Measurements from ENCODE around the gene TMEM238. TPM values are rescaled to one million over a fixed set of nuclear protein-coding genes. Genes with fewer than 3 reads are reported as not detected.
"Not testable (repeated sequence)": the region's sequence is repeated elsewhere in the genome, so short reads cannot be mapped to it uniquely, and the experiment has no call there.

TMEM238 gene
- total and polyA plus RNA-seq, 7 donors: 0.54 to 1.7 (median 0.90) TPM; not detected in 2

DNA sequence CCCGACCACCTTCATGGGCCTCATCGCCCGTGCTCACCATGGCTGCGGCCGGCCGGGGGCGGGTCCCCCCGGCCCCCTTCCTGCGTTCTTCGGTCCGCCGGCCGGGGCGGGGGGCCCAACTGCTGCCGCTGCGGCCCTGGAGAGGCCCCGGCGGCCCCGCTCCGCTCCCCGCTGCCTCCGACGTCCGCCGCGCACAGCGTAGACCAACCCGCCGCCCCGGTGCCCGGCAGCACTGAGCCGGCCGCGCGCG lies 23.4 kb upstream of the TMEM238 start, which contains the start of gene UBE2S:
UBE2S (minus strand) TSS at position 239 of the 250 bp plus-strand sequence; CDS start at position 40, 199 bp downstream.
- H3K4me1 ChIP-seq: peaks cover 0 to 22% (median 20%) of the 10 kb centered on the region in 4 donors
- not testable (repeated sequence) for H3K27me3 ChIP-seq, H3K9me3 ChIP-seq, DNase-seq
- WGBS, 2 donors: 1% methylated on average over 36 of the region's 36 CpGs
- peak; percentile 96 to 99 (median 99) for TF ChIP-seq POLR2AphosphoS5 (IDR thresholded peaks at IDR 0.05)
- intact Hi-C loops (cut with DNase I): loop anchor here (1.0 to 10.0 kb wide), 3 partner anchors 22 to 1540 kb away; partner anchors contain the start of genes MYADM and RPL28
- peak within 1 kb of the TSS; percentile 82 to 99 (median 89) for H3K4me3 ChIP-seq
- H3K36me3 ChIP-seq: peaks cover 10 to 34% (median 15%) of the 10 kb centered on the region in 4 donors
- peak within 1 kb of the TSS; percentile 96 to 100 (median 98) for H3K27ac ChIP-seq

DNA sequence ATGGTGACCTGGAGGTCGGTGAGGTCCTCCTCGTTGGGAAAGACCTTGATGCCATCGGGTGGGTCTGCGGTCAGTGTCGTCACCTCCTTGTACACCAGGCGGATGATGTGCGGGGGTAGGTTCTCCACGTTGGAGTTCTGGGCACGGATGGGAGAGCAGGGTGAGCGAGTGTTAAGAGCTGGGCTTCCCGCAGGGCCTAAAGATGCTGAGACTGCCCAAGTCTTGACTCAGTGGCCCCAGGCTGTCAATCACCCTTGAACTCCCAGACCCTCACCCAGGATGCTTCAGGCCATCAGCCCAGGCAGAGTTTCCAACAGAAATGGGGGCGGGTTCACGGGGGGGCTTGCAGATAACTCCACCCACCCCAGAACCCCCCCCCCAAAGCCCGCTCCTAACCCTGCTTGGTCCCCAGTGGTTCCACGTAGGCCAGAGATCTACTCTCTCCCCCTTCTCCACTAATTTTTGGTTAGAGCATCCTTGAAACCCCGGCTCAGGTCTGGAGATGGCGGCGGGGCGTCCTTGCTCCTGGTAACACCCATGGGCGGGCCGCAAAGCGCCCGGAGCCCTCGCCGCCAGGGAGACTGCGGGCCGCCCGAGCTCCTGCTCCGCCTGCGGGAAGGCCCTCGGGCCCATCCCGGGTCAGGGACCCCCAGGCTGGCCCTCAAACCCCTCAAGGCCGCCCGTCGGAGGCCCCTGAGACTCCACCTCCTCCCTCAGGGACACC lies 22.9 kb upstream of the TMEM238 start:
- intact Hi-C loops (cut with DNase I): loop anchor here (1.0 to 10.0 kb wide), 3 partner anchors 22 to 1540 kb away; partner anchors contain the start of genes MYADM and RPL28
- H3K4me3 ChIP-seq: peak overlapping the region; percentile 82 to 99 (median 89)
- peaks cover 0 to 22% (median 20%) of the 10 kb centered on the region in 4 donors for H3K4me1 ChIP-seq
- WGBS, 2 donors: 16 to 21% methylated on average over 35 of the region's 35 CpGs
- peak overlapping the region; percentile 96 to 100 (median 98) for H3K27ac ChIP-seq
- no peak for TF ChIP-seq EP300 (IDR thresholded peaks at IDR 0.05)
- TF ChIP-seq POLR2A (IDR thresholded peaks at IDR 0.05): no peak
- TF ChIP-seq, protein P1, sequence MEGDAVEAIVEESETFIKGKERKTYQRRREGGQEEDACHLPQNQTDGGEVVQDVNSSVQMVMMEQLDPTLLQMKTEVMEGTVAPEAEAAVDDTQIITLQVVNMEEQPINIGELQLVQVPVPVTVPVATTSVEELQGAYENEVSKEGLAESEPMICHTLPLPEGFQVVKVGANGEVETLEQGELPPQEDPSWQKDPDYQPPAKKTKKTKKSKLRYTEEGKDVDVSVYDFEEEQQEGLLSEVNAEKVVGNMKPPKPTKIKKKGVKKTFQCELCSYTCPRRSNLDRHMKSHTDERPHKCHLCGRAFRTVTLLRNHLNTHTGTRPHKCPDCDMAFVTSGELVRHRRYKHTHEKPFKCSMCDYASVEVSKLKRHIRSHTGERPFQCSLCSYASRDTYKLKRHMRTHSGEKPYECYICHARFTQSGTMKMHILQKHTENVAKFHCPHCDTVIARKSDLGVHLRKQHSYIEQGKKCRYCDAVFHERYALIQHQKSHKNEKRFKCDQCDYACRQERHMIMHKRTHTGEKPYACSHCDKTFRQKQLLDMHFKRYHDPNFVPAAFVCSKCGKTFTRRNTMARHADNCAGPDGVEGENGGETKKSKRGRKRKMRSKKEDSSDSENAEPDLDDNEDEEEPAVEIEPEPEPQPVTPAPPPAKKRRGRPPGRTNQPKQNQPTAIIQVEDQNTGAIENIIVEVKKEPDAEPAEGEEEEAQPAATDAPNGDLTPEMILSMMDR (IDR thresholded peaks at IDR 0.05): no peak
- TF ChIP-seq POLR2AphosphoS5 (IDR thresholded peaks at IDR 0.05): no peak
- DNase-seq: no peak
- H3K27me3 ChIP-seq: no peaks in the 10 kb centered on the region
- H3K9me3 ChIP-seq: peaks cover 0 to 1% (median 0%) of the 10 kb centered on the region in 4 donors
- H3K36me3 ChIP-seq: peaks cover 15 to 39% (median 19%) of the 10 kb centered on the region in 4 donors

DNA sequence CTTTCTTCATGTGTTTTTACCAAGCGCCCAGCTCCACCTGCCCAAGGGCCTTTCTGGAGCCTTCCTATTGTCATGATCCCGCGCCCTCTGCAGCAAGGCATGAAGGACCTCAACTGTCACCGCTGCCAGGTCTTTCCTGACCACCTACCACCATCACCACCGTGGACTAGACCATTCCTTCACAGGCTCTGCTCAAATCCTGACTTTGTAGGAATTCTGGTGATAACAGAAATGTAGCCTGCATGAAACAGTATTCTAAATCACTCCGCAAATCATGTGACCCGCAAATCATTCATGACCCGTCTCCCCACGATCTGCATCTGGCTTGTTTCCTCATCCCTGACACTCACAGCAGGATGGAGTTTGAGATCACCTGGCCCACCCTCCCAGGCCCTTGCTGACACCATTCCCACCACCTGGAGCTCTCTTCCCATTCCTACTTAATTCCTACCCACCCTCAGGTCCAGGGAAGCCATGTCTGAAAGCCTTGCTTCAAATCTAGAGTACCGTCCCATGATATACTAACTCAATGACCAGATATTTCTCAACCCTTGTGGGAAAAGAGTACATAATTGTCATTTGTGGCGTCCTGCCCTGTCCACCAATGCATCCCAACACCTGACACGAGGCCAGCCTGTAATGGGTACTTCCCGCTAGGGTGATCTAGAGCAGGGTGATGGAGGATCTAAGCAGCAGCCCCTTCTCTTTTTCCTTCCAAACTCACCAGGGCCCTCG lies 22.2 kb upstream of the TMEM238 start:
- 86 to 87% methylated on average over 14 of the region's 14 CpGs for WGBS, 2 donors
- Histone ChIP-seq H3K36me3 (peaks cover 18 to 45% (median 23%) of the 10 kb centered on the region in 4 donors), H3K27me3 (no peaks in the 10 kb centered on the region), H3K27ac (no peak overlapping the region), H3K9me3 (peaks cover 0 to 1% (median 0%) of the 10 kb centered on the region in 4 donors), H3K4me1 (peaks cover 0 to 22% (median 20%) of the 10 kb centered on the region in 4 donors), H3K4me3 (peak overlapping the region in 3 of 4 donors; percentile 82 to 99 (median 88))
- intact Hi-C loops (cut with DNase I): loop anchor here (5.0 to 10.0 kb wide), 2 partner anchors 99 to 1539 kb away; partner anchors contain the start of gene MYADM
- no peak for DNase-seq
- TF ChIP-seq POLR2AphosphoS5 (IDR thresholded peaks at IDR 0.05) (no peak), EP300 (IDR thresholded peaks at IDR 0.05) (no peak), POLR2A (IDR thresholded peaks at IDR 0.05) (no peak)
- TF ChIP-seq, protein P1 (IDR thresholded peaks at IDR 0.05): no peak

DNA sequence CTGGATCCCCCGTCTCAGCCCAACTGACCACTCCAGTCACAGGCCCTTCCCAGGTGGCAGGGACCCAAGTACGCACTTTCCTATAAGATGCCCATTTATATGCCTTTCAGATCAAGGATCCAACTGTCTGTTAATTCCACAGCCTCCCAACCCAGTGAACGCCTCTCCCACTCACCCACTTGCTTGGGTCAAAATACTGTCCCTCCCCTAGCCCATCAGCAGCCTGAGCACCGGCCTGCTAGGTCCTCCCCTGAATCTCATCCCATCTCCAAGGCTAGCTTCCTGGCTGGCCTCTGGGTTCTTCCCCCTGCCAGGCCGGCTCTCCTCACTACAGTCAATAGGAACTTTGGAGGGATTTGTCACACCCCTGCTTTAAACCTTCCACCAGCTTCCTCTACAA lies 21.5 kb upstream of the TMEM238 start:
- H3K27me3 ChIP-seq: no peaks in the 10 kb centered on the region
- H3K4me1 ChIP-seq: peaks cover 0 to 22% (median 20%) of the 10 kb centered on the region in 4 donors
- DNase-seq: no peak
- H3K36me3 ChIP-seq: peaks cover 21 to 50% (median 28%) of the 10 kb centered on the region in 4 donors
- intact Hi-C loops (cut with DNase I): loop anchor here (5.0 to 10.0 kb wide), 2 partner anchors 99 to 1538 kb away; partner anchors contain the start of gene MYADM
- H3K9me3 ChIP-seq: peaks cover 0 to 1% (median 0%) of the 10 kb centered on the region in 4 donors
- H3K4me3 ChIP-seq: no peak overlapping the region
- H3K27ac ChIP-seq: no peak overlapping the region
- TF ChIP-seq EP300 (IDR thresholded peaks at IDR 0.05) (no peak), POLR2A (IDR thresholded peaks at IDR 0.05) (no peak), POLR2AphosphoS5 (IDR thresholded peaks at IDR 0.05) (no peak)
- TF ChIP-seq, protein P1 (IDR thresholded peaks at IDR 0.05): no peak
- 89 to 91% methylated on average over 5 of the region's 5 CpGs for WGBS, 2 donors

DNA sequence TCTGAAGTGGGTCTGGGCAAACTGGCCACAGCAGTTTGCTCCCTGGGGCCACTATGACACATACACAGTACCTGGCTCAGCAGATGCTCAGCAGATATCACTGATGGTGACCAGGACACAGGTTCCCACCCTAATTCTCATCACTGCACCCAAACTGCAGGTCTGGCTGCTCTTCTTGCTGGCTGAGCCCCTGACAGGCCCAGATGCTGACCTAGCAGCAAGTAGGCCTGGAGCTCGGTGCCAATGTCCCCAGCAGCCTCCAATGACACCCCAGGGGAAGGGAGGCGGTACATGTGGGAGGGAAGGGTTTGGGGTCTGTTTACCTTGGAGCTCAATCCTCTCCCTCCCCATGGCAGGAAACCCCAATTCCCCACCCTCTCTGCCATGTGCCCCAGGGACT lies 18.4 kb upstream of the TMEM238 start:
- H3K9me3 ChIP-seq: no peaks in the 10 kb centered on the region
- TF ChIP-seq POLR2A (IDR thresholded peaks at IDR 0.05): no peak
- TF ChIP-seq POLR2AphosphoS5 (IDR thresholded peaks at IDR 0.05): no peak
- TF ChIP-seq, protein P1 (IDR thresholded peaks at IDR 0.05): no peak
- no peak for TF ChIP-seq EP300 (IDR thresholded peaks at IDR 0.05)
- intact Hi-C loops (cut with DNase I): loop anchor here (10.0 kb wide), 1 partner anchor 102 kb away; no protein-coding TSS in a partner anchor
- no peaks in the 10 kb centered on the region for H3K27me3 ChIP-seq
- peaks cover 25 to 54% (median 34%) of the 10 kb centered on the region in 4 donors for H3K36me3 ChIP-seq
- WGBS, 2 donors: 88 to 96% methylated on average over 2 of the region's 2 CpGs
- no peak overlapping the region for H3K27ac ChIP-seq
- peaks cover 0 to 22% (median 18%) of the 10 kb centered on the region in 4 donors for H3K4me1 ChIP-seq
- DNase-seq: no peak
- H3K4me3 ChIP-seq: no peak overlapping the region

DNA sequence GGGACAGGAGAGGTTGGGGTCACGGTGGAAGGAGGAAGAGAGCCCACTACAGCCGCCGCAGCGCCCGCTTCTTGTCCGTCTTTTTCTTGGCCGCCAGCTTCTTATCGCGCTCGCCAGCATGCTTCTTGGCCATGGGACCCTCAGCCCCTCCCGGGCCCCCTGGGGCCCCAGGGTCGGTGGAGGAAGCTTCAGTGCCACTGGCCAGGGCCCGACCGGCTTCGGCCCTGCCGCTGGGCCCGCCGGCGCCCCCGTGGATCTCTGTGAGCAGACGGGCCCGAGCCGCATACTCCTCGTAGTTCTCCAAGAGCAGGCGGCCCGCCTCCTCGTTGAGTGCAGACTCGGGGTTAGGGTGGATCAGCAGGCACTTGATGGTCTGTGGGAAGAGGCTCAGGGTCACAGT lies 17.3 kb upstream of the TMEM238 start:
- not testable (repeated sequence) for H3K27me3 ChIP-seq
- peaks cover 25 to 54% (median 34%) of the 10 kb centered on the region in 4 donors for H3K36me3 ChIP-seq
- 92 to 94% methylated on average over 22 to 23 of the region's 28 CpGs for WGBS, 2 donors

More for the DNA sequence above, 17.3 kb upstream of the TMEM238 start:
- H3K4me1 ChIP-seq: peaks cover 0 to 11% (median 11%) of the 10 kb centered on the region in 4 donors
- intact Hi-C loops (cut with DNase I): loop anchor here (10.0 kb wide), 1 partner anchor 103 kb away; no protein-coding TSS in a partner anchor
- H3K9me3 ChIP-seq, DNase-seq, H3K27ac ChIP-seq, H3K4me3 ChIP-seq: not testable (repeated sequence)

All from sigmoid colon (tissue), 7 donors.